Measurements from ENCODE around the gene LGR4. TPM values are rescaled to one million over a fixed set of nuclear protein-coding genes. Genes with fewer than 3 reads are reported as not detected.

The LGR4 gene
- polyA plus RNA-seq, 1 experiment: 5.8 TPM

GRCh38 chr11:27418356-27418755, 54.2 kb downstream of the LGR4 start:
- H3K27ac ChIP-seq (ENCODE audit: low read depth, low read length): no peak overlapping the region
- TF ChIP-seq CTCF (IDR thresholded peaks at IDR 0.05; ENCODE audit: low read depth, low read length): no peak
- ChIA-PET CTCF (no interaction called here), POLR2A (no interaction called here)
- no peak for DNase-seq (ENCODE audit: low read depth, low spot score)
- no peak overlapping the region for H3K4me3 ChIP-seq (ENCODE audit: low read depth, low read length)
- no peaks in the 10 kb centered on the region for H3K27me3 ChIP-seq (ENCODE audit: control insufficient read depth, insufficient read depth, low read length)
- H3K9me3 ChIP-seq (ENCODE audit: control insufficient read depth, insufficient read depth, low read length): no peaks in the 10 kb centered on the region

DNA sequence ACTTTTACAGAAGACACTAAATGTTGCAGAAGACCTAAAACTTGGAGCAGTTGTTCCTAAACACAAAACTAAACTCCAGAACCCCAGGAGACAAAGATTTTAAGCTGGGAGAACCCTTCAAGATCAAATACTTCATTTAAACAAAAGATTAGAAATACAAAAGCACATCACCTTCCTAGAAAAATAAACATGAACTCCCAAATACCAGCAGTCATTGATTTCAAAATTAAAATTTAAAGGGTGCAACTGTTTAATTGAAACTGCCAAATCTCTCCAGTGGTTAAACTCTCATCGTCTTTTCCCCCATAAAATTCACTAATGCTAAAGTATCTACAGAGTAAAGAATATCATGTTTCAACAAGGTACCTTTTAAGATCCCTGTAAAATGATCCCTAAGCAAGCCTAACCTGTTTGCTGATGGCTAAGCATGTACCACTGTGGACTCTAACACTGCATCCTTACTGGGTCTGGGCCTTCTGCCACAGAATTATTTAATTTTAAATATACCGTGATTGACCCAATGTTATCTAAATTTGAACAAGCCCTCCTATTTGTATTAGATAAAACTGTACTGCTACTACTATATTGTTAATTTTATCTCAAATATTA, 55.9 kb downstream of the LGR4 start:
- H3K9me3 ChIP-seq (ENCODE audit: control insufficient read depth, insufficient read depth, low read length): no peaks in the 10 kb centered on the region
- no peak overlapping the region for H3K4me3 ChIP-seq (ENCODE audit: low read depth, low read length)
- POLR2A ChIA-PET: no interaction called here
- DNase-seq (ENCODE audit: low read depth, low spot score): no peak
- TF ChIP-seq CTCF (IDR thresholded peaks at IDR 0.05; ENCODE audit: low read depth, low read length): no peak
- CTCF ChIA-PET: no interaction called here
- no peak overlapping the region for H3K27ac ChIP-seq (ENCODE audit: low read depth, low read length)
- no peaks in the 10 kb centered on the region for H3K27me3 ChIP-seq (ENCODE audit: control insufficient read depth, insufficient read depth, low read length)

DNA sequence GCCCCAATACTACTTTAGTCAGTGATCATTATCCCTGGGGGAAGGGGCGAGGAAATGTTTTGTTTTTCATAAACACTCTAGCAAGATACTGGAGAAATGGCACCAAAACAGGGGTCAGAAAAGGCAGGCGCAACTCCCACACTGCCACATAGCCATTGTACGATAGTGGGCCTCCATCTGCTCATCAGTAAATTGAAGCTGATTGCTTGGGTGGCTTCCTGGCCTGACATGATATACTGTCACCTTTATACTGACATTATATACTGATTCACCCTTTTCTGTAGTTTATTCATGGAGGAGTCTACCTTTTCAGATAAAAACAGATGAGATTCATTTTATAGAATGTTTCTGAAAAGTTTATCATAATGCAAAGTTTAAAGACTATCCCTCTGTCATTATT, 57.9 kb downstream of the LGR4 start:
- no peak for TF ChIP-seq CTCF (IDR thresholded peaks at IDR 0.05; ENCODE audit: low read depth, low read length)
- Histone ChIP-seq H3K27ac (ENCODE audit: low read depth, low read length) (no peak overlapping the region), H3K9me3 (ENCODE audit: control insufficient read depth, insufficient read depth, low read length) (no peaks in the 10 kb centered on the region), H3K4me3 (ENCODE audit: low read depth, low read length) (no peak overlapping the region), H3K27me3 (ENCODE audit: control insufficient read depth, insufficient read depth, low read length) (no peaks in the 10 kb centered on the region)
- no peak for DNase-seq (ENCODE audit: low read depth, low spot score)
- POLR2A ChIA-PET: no interaction called here
- CTCF ChIA-PET: interaction anchor here (1.0 kb wide), 1 partner anchor 71 kb away, joined by 3 read pairs; no protein-coding TSS in a partner anchor

- POLR2A ChIA-PET: no interaction called here
- CTCF ChIA-PET: interaction anchor here (1.4 kb wide), 1 partner anchor 72 kb away, joined by 4 read pairs; no protein-coding TSS in a partner anchor
- H3K27ac ChIP-seq (ENCODE audit: low read depth, low read length): no peak overlapping the region
- DNase-seq (ENCODE audit: low read depth, low spot score): no peak
- H3K27me3 ChIP-seq (ENCODE audit: control insufficient read depth, insufficient read depth, low read length): no peaks in the 10 kb centered on the region
- H3K9me3 ChIP-seq (ENCODE audit: control insufficient read depth, insufficient read depth, low read length): no peaks in the 10 kb centered on the region
- TF ChIP-seq CTCF (IDR thresholded peaks at IDR 0.05; ENCODE audit: low read depth, low read length): no peak
- H3K4me3 ChIP-seq (ENCODE audit: low read depth, low read length): no peak overlapping the region
Observed at GRCh38 chr11:27413218-27413617, 59.4 kb downstream of the LGR4 start.

- Histone ChIP-seq H3K27me3 (ENCODE audit: control insufficient read depth, insufficient read depth, low read length) (no peaks in the 10 kb centered on the region), H3K9me3 (ENCODE audit: control insufficient read depth, insufficient read depth, low read length) (no peaks in the 10 kb centered on the region), H3K4me3 (ENCODE audit: low read depth, low read length) (no peak overlapping the region), H3K27ac (ENCODE audit: low read depth, low read length) (no peak overlapping the region)
- ChIA-PET CTCF (interaction anchor here (1.4 kb wide), 1 partner anchor 73 kb away, joined by 4 read pairs; no protein-coding TSS in a partner anchor), POLR2A (no interaction called here)
- TF ChIP-seq CTCF (IDR thresholded peaks at IDR 0.05; ENCODE audit: low read depth, low read length): no peak
- no peak for DNase-seq (ENCODE audit: low read depth, low spot score)
Observed at GRCh38 chr11:27412192-27412691, 60.3 kb downstream of the LGR4 start.

Data from AG04450 (cell line).